Medulla oblongata (tissue), 1 donor: ENCODE measurements around the gene TBC1D13.
A peak's percentile ranks its signal among the peaks of the same experiment; 100 is the strongest.
"Not testable (repeated sequence)": the region's sequence is repeated elsewhere in the genome, so short reads cannot be mapped to it uniquely, and the experiment has no call there.

Experiments used
- DNase-seq: peaks from one replicate; pipeline ENCODE4 v3.0.0-alpha.2; 2015; ENCODE audit errors: extremely low spot score

TBC1D13 gene

GRCh38 chr9:128845186-128845931 is 58.3 kb downstream of the TBC1D13 start:
- DNase-seq, result no peak

DNA sequence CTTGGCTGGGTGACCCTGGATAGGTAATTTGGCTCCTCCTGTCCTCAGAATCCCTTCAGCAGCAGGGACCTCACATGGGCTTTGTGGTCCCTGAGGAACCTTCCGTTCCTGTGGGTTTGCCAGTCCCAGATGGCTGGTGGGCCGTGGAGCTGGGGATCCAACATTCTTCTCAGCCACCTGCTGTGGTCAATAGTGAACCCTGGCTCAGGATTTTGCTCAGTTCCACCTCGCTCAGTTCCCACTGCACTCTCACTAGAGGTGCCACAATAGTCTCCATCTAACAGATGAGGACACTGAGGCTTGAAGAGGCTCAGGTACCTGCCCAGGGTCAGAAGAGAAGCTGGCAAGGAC is 59.6 kb downstream of the TBC1D13 start:
- no peak for DNase-seq

- DNase-seq, result no peak
Measured at GRCh38 chr9:128847803-128848202, 60.8 kb downstream of the TBC1D13 start.

- DNase-seq, result not testable (repeated sequence)
Measured at GRCh38 chr9:128851024-128851423, 64.0 kb downstream of the TBC1D13 start.

GRCh38 chr9:128851779-128852600 is 64.9 kb downstream of the TBC1D13 start:
- DNase-seq, result peak; percentile 69

DNA sequence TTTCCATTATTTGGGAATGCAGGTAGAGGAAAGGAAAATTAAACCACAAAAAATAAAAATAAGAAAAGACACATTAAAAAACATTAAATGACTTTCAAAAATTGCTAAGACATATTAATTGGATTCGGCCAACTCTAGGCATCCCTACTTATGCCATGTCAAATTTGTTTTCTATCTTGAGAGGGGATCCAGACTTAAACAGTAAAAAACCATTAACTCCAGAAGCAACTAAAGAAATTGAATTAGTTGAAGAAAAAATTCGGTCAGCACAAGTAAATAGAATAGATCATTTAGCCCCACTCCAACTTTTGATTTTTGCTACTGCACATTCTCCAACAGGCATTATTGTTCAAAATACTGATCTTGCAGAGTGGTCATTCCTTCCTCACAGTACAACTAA is 65.6 kb downstream of the TBC1D13 start:
- not testable (repeated sequence) for DNase-seq

DNA sequence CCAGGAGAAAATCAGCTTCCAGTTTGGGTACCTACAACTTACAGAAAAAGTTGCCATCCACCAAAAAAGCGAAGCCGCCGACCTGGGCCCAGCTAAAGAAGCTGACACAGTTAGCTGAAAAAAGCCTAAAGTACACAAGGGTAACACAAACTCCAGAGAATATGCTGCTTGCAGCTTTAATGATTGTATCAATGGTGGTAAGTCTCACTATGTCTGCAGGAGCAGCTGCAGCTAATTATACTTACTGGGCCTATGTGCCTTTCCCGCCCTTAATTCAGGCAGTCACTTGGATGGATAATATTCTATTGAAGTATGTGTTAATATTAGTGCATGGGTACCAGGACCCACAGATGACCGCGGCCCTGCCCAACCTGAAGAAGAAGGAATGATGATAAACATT is 67.4 kb downstream of the TBC1D13 start:
- DNase-seq, result not testable (repeated sequence)

DNA sequence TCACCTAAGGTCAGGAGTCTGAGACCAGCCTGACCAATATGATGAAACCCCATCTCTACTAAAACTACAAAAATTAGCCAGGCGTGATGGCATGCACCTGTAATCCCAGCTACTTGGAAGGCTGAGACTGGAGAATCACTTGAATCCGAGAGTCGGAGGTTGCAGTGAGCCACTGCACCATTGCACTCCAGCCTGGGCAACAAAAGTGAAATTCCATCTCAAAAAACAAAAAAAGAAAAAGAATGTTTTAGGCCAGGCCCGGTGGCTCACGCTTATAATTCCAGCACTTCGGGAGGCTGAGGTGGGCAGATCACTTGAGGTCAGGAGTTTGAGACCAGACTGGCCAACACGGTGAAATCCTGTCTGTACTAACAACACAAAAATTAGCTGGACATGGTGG is 71.4 kb downstream of the TBC1D13 start:
- not testable (repeated sequence) for DNase-seq
